Sigmoid colon (tissue), 4 donors: ENCODE data around the gene ITPR1.

Source experiments
- CTCF ChIP-seq, 4 experiments: fragments of 450-650 bp in 3 of 4; fragments of 200-600 bp in 1 of 4; IDR thresholded peaks; one replicate each; pipeline ENCODE4 v1.5.1; 2016 to 2019; ENCODE audit warnings: antibody characterized with exemption in 4 of 4, mild to moderate bottlenecking in 3 of 4, moderate library complexity in 2 of 4
- EP300 ChIP-seq, 4 donors: sonication (generic); formaldehyde crosslinking; IDR thresholded peaks; one replicate each; pipeline ENCODE4 v1.6.1; 2017; ENCODE audit warnings: antibody characterized with exemption in 4 of 4
- POLR2A ChIP-seq, 2 donors: fragments of 450-650 bp; IDR thresholded peaks; one replicate each; pipeline ENCODE4 v1.6.1; 2016; ENCODE audit warnings: antibody characterized with exemption in 2 of 2, mild to moderate bottlenecking in 2 of 2, moderate library complexity in 2 of 2
- POLR2AphosphoS5 ChIP-seq, 4 donors: sonication (generic); formaldehyde crosslinking; IDR thresholded peaks; one replicate each; pipeline ENCODE4 v1.6.1; 2017; ENCODE audit warnings: antibody characterized with exemption in 4 of 4

GRCh38 chr3:4834403-4834866, 341.3 kb downstream of the ITPR1 start:
- TF ChIP-seq CTCF (IDR thresholded peaks at IDR 0.05), result no peak
- no peak for TF ChIP-seq EP300 (IDR thresholded peaks at IDR 0.05)
- no peak for TF ChIP-seq POLR2A (IDR thresholded peaks at IDR 0.05)
- no peak for TF ChIP-seq POLR2AphosphoS5 (IDR thresholded peaks at IDR 0.05)
